Measurements from ENCODE around the gene PIK3C3.
A peak's percentile ranks its signal among the peaks of the same experiment; 100 is the strongest.

The PIK3C3 gene

GRCh38 chr18:42052122-42052708, 97.2 kb downstream of the PIK3C3 start:
- TF ChIP-seq PPARA (CRISPR knock-in tag; IDR thresholded peaks at IDR 0.05; ENCODE audit: borderline replicate concordance) (no peak), RARB (CRISPR knock-in tag; IDR thresholded peaks at IDR 0.05) (no peak), ZNF565 (CRISPR knock-in tag; conservative IDR thresholded peaks at IDR 0.05; ENCODE audit: low read depth) (no peak), BACH2 (CRISPR knock-in tag; IDR thresholded peaks at IDR 0.05; ENCODE audit: borderline replicate concordance) (no peak)
- ATAC-seq, result peak; percentile 50; the same call in 2 of the 3 replicates

GRCh38 chr18:42053188-42053781, 98.3 kb downstream of the PIK3C3 start:
- TF ChIP-seq TOX (CRISPR knock-in tag; IDR thresholded peaks at IDR 0.05; ENCODE audit: borderline replicate concordance), result no peak
- TF ChIP-seq TCF4 (CRISPR knock-in tag; IDR thresholded peaks at IDR 0.05; ENCODE audit: borderline replicate concordance), result no peak
- no peak for TF ChIP-seq PPARA (CRISPR knock-in tag; IDR thresholded peaks at IDR 0.05; ENCODE audit: borderline replicate concordance)
- TF ChIP-seq GLIS3 (CRISPR knock-in tag; IDR thresholded peaks at IDR 0.05), result no peak
- peak; percentile 93 for ATAC-seq

- ATAC-seq, result no peak
- no peak for TF ChIP-seq ZNF565 (CRISPR knock-in tag; conservative IDR thresholded peaks at IDR 0.05; ENCODE audit: low read depth)
- peak; percentile 22; the same call in 1 of the 2 replicates for TF ChIP-seq CREB5 (CRISPR knock-in tag; IDR thresholded peaks at IDR 0.05; ENCODE audit: low read depth)
- no peak for TF ChIP-seq TCF4 (CRISPR knock-in tag; IDR thresholded peaks at IDR 0.05; ENCODE audit: borderline replicate concordance)
- TF ChIP-seq OSR1 (CRISPR knock-in tag; IDR thresholded peaks at IDR 0.05), result no peak
- no peak for TF ChIP-seq PPARA (CRISPR knock-in tag; IDR thresholded peaks at IDR 0.05; ENCODE audit: borderline replicate concordance)
- no peak for TF ChIP-seq CSDC2 (CRISPR knock-in tag; IDR thresholded peaks at IDR 0.05)
- no peak for TF ChIP-seq ARNTL (CRISPR knock-in tag; IDR thresholded peaks at IDR 0.05; ENCODE audit: borderline replicate concordance, low read depth)
- no peak for TF ChIP-seq GLIS3 (CRISPR knock-in tag; IDR thresholded peaks at IDR 0.05)
- no peak for TF ChIP-seq ZNF70 (CRISPR knock-in tag; IDR thresholded peaks at IDR 0.05)
- peak; percentile 43 for TF ChIP-seq ISL1 (CRISPR knock-in tag; IDR thresholded peaks at IDR 0.05)
Measured at GRCh38 chr18:42064109-42064508, 109.1 kb downstream of the PIK3C3 start.

- ATAC-seq, result no peak
- no peak for TF ChIP-seq RARB (CRISPR knock-in tag; IDR thresholded peaks at IDR 0.05)
- TF ChIP-seq TCF4 (CRISPR knock-in tag; IDR thresholded peaks at IDR 0.05; ENCODE audit: borderline replicate concordance), result no peak
- TF ChIP-seq CSRNP3 (CRISPR knock-in tag; IDR thresholded peaks at IDR 0.05), result no peak
- TF ChIP-seq ISL1 (CRISPR knock-in tag; IDR thresholded peaks at IDR 0.05), result no peak
- TF ChIP-seq SNAI2 (CRISPR knock-in tag; IDR thresholded peaks at IDR 0.05), result no peak
Measured at GRCh38 chr18:42067518-42067917, 112.5 kb downstream of the PIK3C3 start.

GRCh38 chr18:42068030-42068429, 113.0 kb downstream of the PIK3C3 start:
- no peak for ATAC-seq
- no peak for TF ChIP-seq ISL1 (CRISPR knock-in tag; IDR thresholded peaks at IDR 0.05)
- no peak for TF ChIP-seq PATZ1 (CRISPR knock-in tag; IDR thresholded peaks at IDR 0.05; ENCODE audit: borderline replicate concordance)
- no peak for TF ChIP-seq TSHZ2 (CRISPR knock-in tag; IDR thresholded peaks at IDR 0.05)
- TF ChIP-seq CSRNP3 (CRISPR knock-in tag; IDR thresholded peaks at IDR 0.05), result no peak
- TF ChIP-seq RARB (CRISPR knock-in tag; IDR thresholded peaks at IDR 0.05), result no peak
- no peak for TF ChIP-seq ZNF565 (CRISPR knock-in tag; conservative IDR thresholded peaks at IDR 0.05; ENCODE audit: low read depth)
- no peak for TF ChIP-seq ZNF8 (CRISPR knock-in tag; IDR thresholded peaks at IDR 0.05)
- TF ChIP-seq ARNTL (CRISPR knock-in tag; IDR thresholded peaks at IDR 0.05; ENCODE audit: borderline replicate concordance, low read depth), result no peak
- TF ChIP-seq PPARA (CRISPR knock-in tag; IDR thresholded peaks at IDR 0.05; ENCODE audit: borderline replicate concordance), result no peak
- no peak for TF ChIP-seq SNAI2 (CRISPR knock-in tag; IDR thresholded peaks at IDR 0.05)
- no peak for TF ChIP-seq ESRRG (CRISPR knock-in tag; IDR thresholded peaks at IDR 0.05)
- no peak for TF ChIP-seq ZC3H10 (CRISPR knock-in tag; IDR thresholded peaks at IDR 0.05)
- TF ChIP-seq ZNF70 (CRISPR knock-in tag; IDR thresholded peaks at IDR 0.05), result no peak
- TF ChIP-seq OSR1 (CRISPR knock-in tag; IDR thresholded peaks at IDR 0.05), result no peak
- no peak for TF ChIP-seq CSDC2 (CRISPR knock-in tag; IDR thresholded peaks at IDR 0.05)
- no peak for TF ChIP-seq CREB5 (CRISPR knock-in tag; IDR thresholded peaks at IDR 0.05; ENCODE audit: low read depth)
